Liver (tissue), 9 donors: ENCODE data around the gene PFKFB4. TPM values are rescaled to one million over a fixed set of nuclear protein-coding genes. Genes with fewer than 3 reads are reported as not detected.

Experiments
- DNase-seq: peaks from one replicate; pipeline ENCODE4 v3.0.0-alpha.2; 2017; ENCODE audit warnings: low spot score
- H3K27ac ChIP-seq, 2 donors: one replicate each; pipeline ENCODE4 v1.7.0; 2013; ENCODE audit warnings: inconsistent platforms in 2 of 2, low read length in 2 of 2, control low read depth in 1 of 2, low read depth in 1 of 2, mild to moderate bottlenecking in 1 of 2
- H3K27me3 ChIP-seq, 4 donors: one replicate each; pipeline versions ENCODE4 v1.6.1 to v1.7.0; 2013; ENCODE audit warnings: low read length in 3 of 4, inconsistent platforms in 1 of 4, mild to moderate bottlenecking in 1 of 4, moderate library complexity in 1 of 4; ENCODE audit not compliant: control insufficient read depth in 4 of 4, insufficient read depth in 4 of 4
- H3K36me3 ChIP-seq, 4 donors: one replicate each; pipeline versions ENCODE4 v1.6.1 to v1.7.0; 2013; ENCODE audit warnings: low read length in 3 of 4, mild to moderate bottlenecking in 3 of 4, low read depth in 1 of 4, moderate library complexity in 1 of 4; ENCODE audit not compliant: control insufficient read depth in 4 of 4, insufficient read depth in 3 of 4
- H3K4me1 ChIP-seq, 4 donors: one replicate each; pipeline versions ENCODE4 v1.6.1 to v1.7.0; 2013; ENCODE audit warnings: low read length in 3 of 4, mild to moderate bottlenecking in 3 of 4, moderate library complexity in 1 of 4; ENCODE audit not compliant: control insufficient read depth in 4 of 4, insufficient read depth in 4 of 4
- H3K4me3 ChIP-seq, 3 donors: one replicate each; pipeline versions ENCODE4 v1.6.1 to v1.7.0; 2013; ENCODE audit warnings: low read length in 3 of 3, control low read depth in 1 of 3, low read depth in 1 of 3, mild to moderate bottlenecking in 1 of 3
- H3K9ac ChIP-seq, 2 donors: one replicate each; pipeline ENCODE4 v1.7.0; 2013; ENCODE audit warnings: low read length in 2 of 2, mild to moderate bottlenecking in 2 of 2, moderate library complexity in 2 of 2, control low read depth in 1 of 2, low read depth in 1 of 2
- H3K9me3 ChIP-seq, 4 donors: one replicate each; pipeline versions ENCODE4 v1.6.1 to v1.7.0; 2013; ENCODE audit warnings: low read length in 3 of 4; ENCODE audit not compliant: control insufficient read depth in 4 of 4
- ATF3 ChIP-seq: IDR thresholded peaks from 2 replicates; pipeline ENCODE4 v1.6.1; 2016; ENCODE audit warnings: antibody characterized with exemption
- EGR1 ChIP-seq, 2 donors: IDR thresholded peaks; 2 replicates each; pipeline ENCODE4 v1.6.1; 2016 to 2018; ENCODE audit warnings: antibody characterized with exemption in 2 of 2, low read depth in 2 of 2
- FOXA1 ChIP-seq: IDR thresholded peaks from 2 replicates; pipeline ENCODE4 v1.6.1; 2016; ENCODE audit warnings: antibody characterized with exemption
- FOXA2 ChIP-seq: IDR thresholded peaks from 2 replicates; pipeline ENCODE4 v1.6.1; 2016; ENCODE audit warnings: antibody characterized with exemption
- GABPA ChIP-seq, 2 donors: IDR thresholded peaks in 1 of 2; conservative IDR thresholded peaks in 1 of 2; 2 replicates each; pipeline ENCODE4 v1.6.1; 2016; ENCODE audit warnings: antibody characterized with exemption in 2 of 2, mild to moderate bottlenecking in 1 of 2, moderate library complexity in 1 of 2
- HNF4A ChIP-seq, 2 donors: conservative IDR thresholded peaks; 2 replicates each; pipeline ENCODE4 v1.6.1; 2016; ENCODE audit warnings: antibody characterized with exemption in 2 of 2, mild to moderate bottlenecking in 2 of 2
- HNF4G ChIP-seq: IDR thresholded peaks from 2 replicates; pipeline ENCODE4 v1.6.1; 2016; ENCODE audit warnings: antibody characterized with exemption
- JUND ChIP-seq, 2 donors: IDR thresholded peaks; 2 replicates each; pipeline ENCODE4 v1.6.1; 2016; ENCODE audit warnings: antibody characterized with exemption in 2 of 2
- NR2F2 ChIP-seq: IDR thresholded peaks from 2 replicates; pipeline ENCODE4 v1.6.1; 2016; ENCODE audit warnings: antibody characterized with exemption
- RAD21 ChIP-seq, 2 donors: IDR thresholded peaks; 2 replicates each; pipeline ENCODE4 v1.6.1; 2016; ENCODE audit warnings: antibody characterized with exemption in 2 of 2, mild to moderate bottlenecking in 2 of 2
- REST ChIP-seq: IDR thresholded peaks from 2 replicates; pipeline ENCODE4 v1.6.1; 2016; ENCODE audit warnings: antibody characterized with exemption, mild to moderate bottlenecking
- RXRA ChIP-seq, 2 donors: IDR thresholded peaks; 2 replicates each; pipeline ENCODE4 v1.6.1; 2017 to 2018; ENCODE audit warnings: antibody characterized with exemption in 2 of 2, mild to moderate bottlenecking in 1 of 2
- SP1 ChIP-seq: IDR thresholded peaks from 2 replicates; pipeline ENCODE4 v1.6.1; 2018; ENCODE audit warnings: antibody characterized with exemption, mild to moderate bottlenecking
- TAF1 ChIP-seq: conservative IDR thresholded peaks from 2 replicates; pipeline ENCODE4 v1.6.1; 2016; ENCODE audit warnings: antibody characterized with exemption, mild to moderate bottlenecking
- YY1 ChIP-seq: IDR thresholded peaks from 2 replicates; pipeline ENCODE4 v1.6.1; 2016; ENCODE audit warnings: antibody characterized with exemption, mild to moderate bottlenecking
- ZBTB33 ChIP-seq: IDR thresholded peaks from 2 replicates; pipeline ENCODE4 v1.6.1; 2016; ENCODE audit warnings: antibody characterized with exemption
- WGBS: extraction: QIAGEN DNeasy Blood & Tissue Kit; methylation state at CpG from one replicate; pipeline ENCODE4 v1.1.7; 2013; 5-methylcytosine and 5-hydroxymethylcytosine counted together
- polyA plus RNA-seq, 2 donors: library from polyadenylated mRNA; stranded (reverse) in 1 of 2; unstranded in 1 of 2; fragments of 200-250 nt in 1 of 2; fragments of >200 nt in 1 of 2; fragmentation: Nextera tagmentation in 1 of 2; extraction: Ambion mirVana in 1 of 2; gene quantifications; one replicate each; pipeline versions ENCODE4 v1.2.1 to v1.2.3, GENCODE V29; 2013 to 2015
- total RNA-seq, 2 donors: library from RNA; depleted of rRNA; stranded (reverse); fragments of >200 nt; gene quantifications; one replicate each; pipeline ENCODE4 v1.2.3, GENCODE V29; 2014
- TF ChIP-seq, protein P1 (sequence below): fragments of 150-350 bp; IDR thresholded peaks from 2 replicates; pipeline ENCODE4 v1.5.1; 2017; ENCODE audit warnings: improper control_type of control experiment, low read depth, low read length; ENCODE audit not compliant: missing input control
- donor health status: healthy.
- donor health status: healthy.
- donor health status: healthy.
- donor health status: healthy.
- donor health status: healthy.

Gene PFKFB4
- total and polyA plus RNA-seq, 4 donors, result 0.46 to 5.3 (median 1.7) TPM

DNA sequence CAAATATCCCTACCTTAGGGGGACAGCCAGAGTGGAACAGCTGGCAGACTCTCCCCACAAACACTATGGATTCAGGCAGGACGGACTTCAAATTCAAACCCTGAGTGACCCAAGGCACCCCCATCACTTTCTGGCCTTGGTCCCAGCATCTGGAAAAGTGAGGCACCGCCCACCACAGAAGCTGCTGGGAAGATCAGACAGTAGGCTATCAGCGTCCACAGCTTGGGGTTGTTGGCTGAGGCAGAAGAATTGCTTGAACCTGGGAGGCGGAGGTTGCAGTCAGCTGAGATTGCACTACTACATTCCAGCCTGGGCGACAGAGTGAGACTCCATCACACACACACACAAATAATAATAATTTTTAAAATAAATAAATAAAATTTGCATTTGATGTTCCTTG, 8.5 kb downstream of the PFKFB4 start:
- Histone ChIP-seq H3K4me3 (no peak overlapping the region), H3K36me3 (no peaks in the 10 kb centered on the region), H3K9me3 (no peaks in the 10 kb centered on the region), H3K27ac (no peak overlapping the region), H3K9ac (no peak overlapping the region), H3K4me1 (no peaks in the 10 kb centered on the region), H3K27me3 (no peaks in the 10 kb centered on the region)
- no peak for TF ChIP-seq GABPA (IDR thresholded peaks at IDR 0.05 in 1 of 2, conservative IDR thresholded peaks at IDR 0.05 in 1 of 2)
- no peak for TF ChIP-seq HNF4G
- TF ChIP-seq HNF4A (conservative IDR thresholded peaks at IDR 0.05), result no peak
- TF ChIP-seq ZBTB33, result no peak
- TF ChIP-seq EGR1 (IDR thresholded peaks at IDR 0.05; ENCODE audit: low read depth in 2 of 2), result no peak
- no peak for TF ChIP-seq ATF3
- no peak for TF ChIP-seq YY1
- no peak for TF ChIP-seq RAD21 (IDR thresholded peaks at IDR 0.05)
- TF ChIP-seq SP1, result no peak
- no peak for TF ChIP-seq FOXA2
- no peak for TF ChIP-seq TAF1
- peak; percentile 54 for DNase-seq
- 82% methylated on average over 5 of the region's 5 CpGs for WGBS

DNA sequence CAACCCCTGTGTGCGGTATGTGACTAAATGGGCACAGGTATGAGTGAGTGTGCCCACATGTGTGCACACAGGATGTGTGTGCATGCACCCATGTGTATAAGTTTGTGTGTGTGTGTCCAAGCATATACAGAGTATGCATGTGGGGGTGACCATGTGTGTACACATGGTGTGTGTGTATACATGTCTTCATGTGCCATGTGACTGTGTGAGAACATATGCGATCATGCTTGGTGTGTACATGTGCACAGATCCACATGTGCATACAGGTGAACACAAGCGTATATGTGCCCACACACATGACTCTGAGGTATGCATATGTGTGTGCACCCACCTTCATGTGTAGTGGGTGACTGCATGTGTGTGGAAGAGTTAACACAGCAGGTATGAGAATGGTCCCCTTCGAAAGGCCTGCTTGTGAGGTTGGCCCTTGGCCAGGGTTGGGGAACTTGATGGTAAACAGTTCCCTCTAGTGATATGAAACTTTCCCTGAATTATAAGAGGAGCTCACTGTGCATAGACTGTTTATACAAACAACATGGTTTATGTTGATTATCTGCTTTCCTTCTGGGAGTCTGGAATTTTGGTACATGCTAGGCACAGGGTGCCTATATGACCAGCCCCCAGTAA, 10.3 kb downstream of the PFKFB4 start:
- no peaks in the 10 kb centered on the region for H3K36me3 ChIP-seq
- 76% methylated on average over 4 of the region's 4 CpGs for WGBS

More for the DNA sequence above, 10.3 kb downstream of the PFKFB4 start:
- no peak overlapping the region for H3K9ac ChIP-seq
- no peaks in the 10 kb centered on the region for H3K27me3 ChIP-seq
- H3K9me3 ChIP-seq, result no peaks in the 10 kb centered on the region
- no peaks in the 10 kb centered on the region for H3K4me1 ChIP-seq
- TF ChIP-seq SP1 (no peak), ATF3 (no peak), FOXA2 (no peak), FOXA1 (no peak), ZBTB33 (no peak), TAF1 (no peak), RAD21 (IDR thresholded peaks at IDR 0.05) (no peak), REST (no peak), JUND (IDR thresholded peaks at IDR 0.05) (no peak), RXRA (IDR thresholded peaks at IDR 0.05) (no peak), HNF4A (conservative IDR thresholded peaks at IDR 0.05) (no peak), HNF4G (no peak), EGR1 (IDR thresholded peaks at IDR 0.05; ENCODE audit: low read depth in 2 of 2) (no peak), NR2F2 (no peak), GABPA (IDR thresholded peaks at IDR 0.05 in 1 of 2, conservative IDR thresholded peaks at IDR 0.05 in 1 of 2) (no peak)
- TF ChIP-seq, protein P1, sequence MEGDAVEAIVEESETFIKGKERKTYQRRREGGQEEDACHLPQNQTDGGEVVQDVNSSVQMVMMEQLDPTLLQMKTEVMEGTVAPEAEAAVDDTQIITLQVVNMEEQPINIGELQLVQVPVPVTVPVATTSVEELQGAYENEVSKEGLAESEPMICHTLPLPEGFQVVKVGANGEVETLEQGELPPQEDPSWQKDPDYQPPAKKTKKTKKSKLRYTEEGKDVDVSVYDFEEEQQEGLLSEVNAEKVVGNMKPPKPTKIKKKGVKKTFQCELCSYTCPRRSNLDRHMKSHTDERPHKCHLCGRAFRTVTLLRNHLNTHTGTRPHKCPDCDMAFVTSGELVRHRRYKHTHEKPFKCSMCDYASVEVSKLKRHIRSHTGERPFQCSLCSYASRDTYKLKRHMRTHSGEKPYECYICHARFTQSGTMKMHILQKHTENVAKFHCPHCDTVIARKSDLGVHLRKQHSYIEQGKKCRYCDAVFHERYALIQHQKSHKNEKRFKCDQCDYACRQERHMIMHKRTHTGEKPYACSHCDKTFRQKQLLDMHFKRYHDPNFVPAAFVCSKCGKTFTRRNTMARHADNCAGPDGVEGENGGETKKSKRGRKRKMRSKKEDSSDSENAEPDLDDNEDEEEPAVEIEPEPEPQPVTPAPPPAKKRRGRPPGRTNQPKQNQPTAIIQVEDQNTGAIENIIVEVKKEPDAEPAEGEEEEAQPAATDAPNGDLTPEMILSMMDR, result no peak
- H3K4me3 ChIP-seq, result no peak overlapping the region
- peak; percentile 32 for DNase-seq
- H3K27ac ChIP-seq, result no peak overlapping the region
